Psoas muscle (tissue), 8 donors: ENCODE data around the gene RNF220. TPM values are rescaled to one million over a fixed set of nuclear protein-coding genes. Genes with fewer than 3 reads are reported as not detected.

Source experiments
- ATAC-seq, 4 donors: fragments of 200-7000 bp; cut with Tn5 transposase; one replicate each; pipeline ENCODE4 v1.9.1; 2020; ENCODE audit warnings: moderate library complexity in 3 of 4, mild to moderate bottlenecking in 2 of 4
- DNase-seq, 2 donors: peaks; one replicate each; pipeline ENCODE4 v3.0.0-alpha.2; 2020
- H3K27ac ChIP-seq: fragments of 200-600 bp; one replicate; pipeline ENCODE4 v1.8.0; 2022
- H3K27me3 ChIP-seq, 3 donors: fragments of 200-600 bp in 1 of 3; one replicate each; pipeline versions ENCODE4 v1.6.1 to v1.8.0; 2013 to 2022; ENCODE audit warnings: low read length in 2 of 3, mild to moderate bottlenecking in 2 of 3, moderate library complexity in 1 of 3; ENCODE audit not compliant: insufficient read depth in 3 of 3
- H3K36me3 ChIP-seq, 2 donors: fragments of 200-600 bp in 1 of 2; one replicate each; pipeline versions ENCODE4 v1.6.1 to v1.8.0; 2013 to 2022; ENCODE audit warnings: low read depth in 1 of 2, mild to moderate bottlenecking in 1 of 2, moderate library complexity in 1 of 2; ENCODE audit not compliant: insufficient read depth in 1 of 2
- H3K4me1 ChIP-seq: fragments of 200-600 bp; one replicate; pipeline ENCODE4 v1.8.0; 2022
- H3K4me3 ChIP-seq: fragments of 200-600 bp; one replicate; pipeline ENCODE4 v1.8.0; 2022; ENCODE audit warnings: mild to moderate bottlenecking
- H3K9me3 ChIP-seq: fragments of 200-600 bp; one replicate; pipeline ENCODE4 v1.8.0; 2022
- WGBS, 3 donors: extraction: QIAGEN DNeasy Blood & Tissue Kit; methylation state at CpG; one replicate each; pipeline versions ENCODE4 v1.1.6 to v1.1.7; 2013; 5-methylcytosine and 5-hydroxymethylcytosine counted together
- intact Hi-C, 2 donors: fragments of 100-400 bp; cut with DNase I; formaldehyde crosslinking; loops; one replicate each; pipeline versions ENCODE4 v1.11.0 to v1.14.2; 2022
- polyA plus RNA-seq, 3 donors: library from polyadenylated mRNA; stranded (reverse); fragments of 200-250 nt; gene quantifications; one replicate each; pipeline ENCODE4 v1.2.3, GENCODE V29; 2013
- total RNA-seq, 4 donors: library from RNA; stranded (reverse); fragmentation: NEBNext Ultra II Directional in 2 of 4; extraction: Animal tissue kit (Norgen Biotek cat#: 25700) in 2 of 4; gene quantifications; one replicate each; pipeline versions ENCODE4 v1.2.1 to v1.2.4, GENCODE V29; 2021 to 2023
- TF ChIP-seq, protein P1 (sequence below): fragments of 200-600 bp; IDR thresholded peaks from one replicate; pipeline ENCODE4 v1.8.0; 2022; ENCODE audit warnings: antibody characterized with exemption
- donor health status: healthy with polysubstance abuse.
- donor health status: DM: no; HTN: no; CAD: no; lungs with moderate emphysema.
- donor health status: Bipolar disorder and iron deficiency.
- donor health status: healthy.
- donor health status: DM: yes; HTN: yes; CAD: no.
- donor health status: DM: no; HTN: no; CAD: no.
- donor health status: DM: no; HTN: no; CAD: no.
- donor health status: DM: yes; HTN: yes; CAD: no.

RNF220 gene
- total and polyA plus RNA-seq, 7 donors = 61.1 to 133 (median 75.5) TPM

DNA sequence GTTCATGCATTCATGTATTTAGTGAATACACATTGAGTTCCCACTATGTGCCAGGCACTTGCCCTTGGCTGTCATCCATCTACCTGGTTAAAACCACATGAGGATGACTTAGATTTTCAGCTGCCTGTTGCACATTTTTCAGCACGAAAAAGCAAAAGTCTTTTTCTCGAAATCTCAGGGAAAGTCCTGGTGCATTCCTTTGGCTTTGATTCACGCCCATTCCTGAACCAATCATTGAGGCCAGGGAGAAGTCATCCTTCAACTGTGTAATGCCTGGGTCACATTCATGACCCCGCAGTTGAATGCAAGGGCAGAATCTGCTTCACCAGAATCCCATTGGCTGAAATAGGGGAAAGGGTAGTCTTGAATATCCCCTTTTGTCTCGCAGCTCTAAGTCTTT, 84.4 kb downstream of the RNF220 start:
- DNase-seq = no peak
- Histone ChIP-seq H3K27ac (no peak overlapping the region), H3K9me3 (no peaks in the 10 kb centered on the region), H3K27me3 (peaks cover 0 to 9% (median 0%) of the 10 kb centered on the region in 3 donors), H3K4me1 (peaks cover 9% of the 10 kb centered on the region), H3K36me3 (no peaks in the 10 kb centered on the region), H3K4me3 (no peak overlapping the region)
- TF ChIP-seq, protein P1, sequence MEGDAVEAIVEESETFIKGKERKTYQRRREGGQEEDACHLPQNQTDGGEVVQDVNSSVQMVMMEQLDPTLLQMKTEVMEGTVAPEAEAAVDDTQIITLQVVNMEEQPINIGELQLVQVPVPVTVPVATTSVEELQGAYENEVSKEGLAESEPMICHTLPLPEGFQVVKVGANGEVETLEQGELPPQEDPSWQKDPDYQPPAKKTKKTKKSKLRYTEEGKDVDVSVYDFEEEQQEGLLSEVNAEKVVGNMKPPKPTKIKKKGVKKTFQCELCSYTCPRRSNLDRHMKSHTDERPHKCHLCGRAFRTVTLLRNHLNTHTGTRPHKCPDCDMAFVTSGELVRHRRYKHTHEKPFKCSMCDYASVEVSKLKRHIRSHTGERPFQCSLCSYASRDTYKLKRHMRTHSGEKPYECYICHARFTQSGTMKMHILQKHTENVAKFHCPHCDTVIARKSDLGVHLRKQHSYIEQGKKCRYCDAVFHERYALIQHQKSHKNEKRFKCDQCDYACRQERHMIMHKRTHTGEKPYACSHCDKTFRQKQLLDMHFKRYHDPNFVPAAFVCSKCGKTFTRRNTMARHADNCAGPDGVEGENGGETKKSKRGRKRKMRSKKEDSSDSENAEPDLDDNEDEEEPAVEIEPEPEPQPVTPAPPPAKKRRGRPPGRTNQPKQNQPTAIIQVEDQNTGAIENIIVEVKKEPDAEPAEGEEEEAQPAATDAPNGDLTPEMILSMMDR = no peak
- intact Hi-C loops = no loop called here
- 72 to 74% (median 73%) methylated on average over 5 of the region's 5 CpGs for WGBS, 3 donors
- ATAC-seq = no peak

DNA sequence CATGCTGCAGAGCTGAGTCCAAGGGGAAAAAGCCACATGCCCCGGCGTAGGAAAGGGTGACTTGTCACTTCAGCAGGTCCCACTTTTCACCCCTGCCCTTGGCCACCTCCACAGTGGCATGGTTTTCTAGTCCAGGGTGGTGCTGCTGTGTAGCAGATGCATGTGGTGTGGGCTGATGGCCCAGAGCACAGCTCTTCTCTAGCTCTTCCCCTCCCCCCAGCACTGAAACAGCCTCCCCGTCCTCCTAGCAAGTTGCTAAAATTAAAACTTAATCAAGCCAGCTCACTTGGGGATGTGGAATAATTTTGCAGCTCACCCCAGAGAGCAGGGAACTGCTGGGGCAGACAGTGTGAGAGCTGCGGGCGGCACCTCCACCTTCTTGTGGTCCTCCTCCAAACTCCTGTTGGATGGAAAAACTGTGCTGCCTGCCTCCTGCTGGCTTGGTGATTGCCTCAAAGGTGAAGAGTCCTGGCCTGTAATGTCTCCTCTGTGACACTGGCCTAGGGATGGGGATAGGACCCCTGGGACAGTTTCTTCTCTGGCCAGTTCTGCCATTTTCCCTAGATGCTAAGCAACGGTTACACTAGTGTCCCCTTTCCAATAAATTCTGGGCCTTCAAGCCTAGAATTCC, 91.6 kb downstream of the RNF220 start:
- no peaks in the 10 kb centered on the region for H3K4me1 ChIP-seq
- intact Hi-C loops = loop anchor here in 1 of 2 donors (5.0 kb wide), 1 partner anchor 89 kb away; the partner anchor contains the start of gene RNF220
- 65 to 75% (median 71%) methylated on average over 6 of the region's 6 CpGs for WGBS, 3 donors
- TF ChIP-seq, protein P1 = no peak
- ATAC-seq = no peak
- H3K4me3 ChIP-seq = no peak overlapping the region
- H3K36me3 ChIP-seq = no peaks in the 10 kb centered on the region
- no peak for DNase-seq
- no peak overlapping the region for H3K27ac ChIP-seq
- peaks cover 0 to 30% (median 1%) of the 10 kb centered on the region in 3 donors for H3K27me3 ChIP-seq
- no peaks in the 10 kb centered on the region for H3K9me3 ChIP-seq

DNA sequence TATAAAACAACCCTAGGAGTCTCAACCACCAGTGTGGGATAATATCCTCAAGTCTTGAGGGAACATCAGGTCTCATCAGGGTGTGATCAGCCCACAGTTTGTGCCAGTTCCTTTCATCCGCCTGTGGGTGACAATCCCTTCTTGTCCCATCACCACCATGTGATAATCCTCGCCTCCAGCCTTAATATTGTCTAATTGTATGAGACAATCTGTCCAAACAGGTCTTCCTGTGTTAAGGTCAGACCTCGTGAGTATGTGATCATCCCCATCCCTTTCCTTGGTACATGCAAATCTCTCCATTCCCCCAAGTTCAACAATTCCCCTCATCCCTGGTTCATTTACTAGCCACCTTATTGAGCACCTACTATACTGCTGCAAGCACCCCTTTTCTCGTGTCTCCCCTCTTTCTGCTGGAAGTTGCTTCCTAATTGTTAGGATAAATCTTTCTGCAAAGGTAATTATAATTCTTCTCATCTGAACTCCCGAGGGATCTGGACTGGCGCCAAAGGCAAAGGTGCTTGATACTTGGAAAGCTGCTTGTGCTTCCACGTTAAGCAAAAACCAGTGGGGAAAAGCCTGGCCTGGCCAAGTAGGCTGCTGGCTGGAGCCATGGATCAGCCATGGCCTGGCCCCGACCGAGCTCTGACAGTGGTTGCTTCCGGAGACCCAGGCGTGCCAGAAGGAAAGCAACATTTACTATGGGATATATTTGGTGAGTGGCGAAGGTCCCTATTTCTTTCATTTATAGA, 92.5 kb downstream of the RNF220 start:
- TF ChIP-seq, protein P1 = no peak
- no peak overlapping the region for H3K27ac ChIP-seq
- no peaks in the 10 kb centered on the region for H3K36me3 ChIP-seq
- peaks cover 0 to 30% (median 1%) of the 10 kb centered on the region in 3 donors for H3K27me3 ChIP-seq
- H3K4me1 ChIP-seq = no peaks in the 10 kb centered on the region
- ATAC-seq (no peak), DNase-seq (no peak)
- H3K4me3 ChIP-seq = no peak overlapping the region
- intact Hi-C loops = loop anchor here in 1 of 2 donors (5.0 kb wide), 1 partner anchor 90 kb away; the partner anchor contains the start of gene RNF220
- WGBS, 3 donors = 77 to 79% (median 77%) methylated on average over 12 of the region's 12 CpGs
- no peaks in the 10 kb centered on the region for H3K9me3 ChIP-seq

DNA sequence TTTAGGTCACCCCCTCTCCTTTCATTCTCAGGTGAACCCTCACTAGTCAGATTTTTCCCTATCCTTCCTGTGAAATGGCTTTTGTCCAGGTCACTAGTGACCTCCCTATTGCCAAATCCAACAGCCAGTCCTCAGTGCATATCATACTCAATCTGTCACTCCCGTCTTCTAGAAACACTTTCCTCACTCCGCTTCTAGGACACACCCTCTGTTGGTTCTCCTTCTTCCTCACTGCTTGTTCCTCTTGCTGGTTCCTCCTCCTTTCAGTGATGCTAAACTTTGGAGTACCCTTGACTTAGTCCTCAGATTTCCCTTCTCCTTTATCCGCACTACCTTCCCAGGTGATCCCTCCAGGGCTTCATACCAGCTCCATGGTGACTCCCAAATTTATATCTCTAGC, 94.3 kb downstream of the RNF220 start:
- Histone ChIP-seq H3K9me3 (no peaks in the 10 kb centered on the region), H3K27ac (no peak overlapping the region), H3K36me3 (no peaks in the 10 kb centered on the region), H3K4me3 (no peak overlapping the region), H3K4me1 (no peaks in the 10 kb centered on the region), H3K27me3 (peaks cover 0 to 30% (median 1%) of the 10 kb centered on the region in 3 donors)
- 87 to 91% (median 91%) methylated on average over 3 of the region's 3 CpGs for WGBS, 3 donors
- TF ChIP-seq, protein P1 = no peak
- ATAC-seq (no peak), DNase-seq (no peak)
- intact Hi-C loops = loop anchor here in 1 of 2 donors (5.0 kb wide), 1 partner anchor 92 kb away; the partner anchor contains the start of gene RNF220
